H1 (cell line): ENCODE measurements around the gene UFM1. TPM values are rescaled to one million over a fixed set of nuclear protein-coding genes. Genes with fewer than 3 reads are reported as not detected.

Experiments
- CTCF ChIA-PET: fragments of 300-600 bp; sonication (Branson Sonifier 250); formaldehyde crosslinking; loops from one replicate; lab custom pipeline; 2021; ENCODE audit not compliant: partially characterized antibody; lab: Charles Lee
- POLR2A ChIA-PET: fragments of 300-600 bp; sonication (Branson Sonifier 250); formaldehyde crosslinking; loops from one replicate; lab custom pipeline; 2021; ENCODE audit warnings: inconsistent platforms; ENCODE audit not compliant: partially characterized antibody; lab: Charles Lee
- DNase-seq, 2 experiments: peaks; one replicate each; pipeline versions ENCODE4 v3.0.0 to v3.0.0-alpha.2; 2010 to 2022; ENCODE audit warnings: low spot score in 2 of 2, low read depth in 1 of 2, mixed read lengths in 1 of 2
- FAIRE-seq: peaks from 2 replicates; lab custom pipeline; 2011; peaks lifted over from hg19 to GRCh38; lab: Jason Lieb, UNC
- H2AFZ ChIP-seq: 2 replicates; pipeline ENCODE4 v1.8.1; 2012; ENCODE audit warnings: low read length, inconsistent platforms
- H2AK5ac ChIP-seq: 2 replicates; pipeline ENCODE4 v1.6.1; 2013; ENCODE audit warnings: low read depth, low read length
- H2BK120ac ChIP-seq: replicated peaks from 2 replicates; pipeline ENCODE3; 2013; ENCODE audit warnings: low read depth, low read length, inconsistent platforms
- H2BK12ac ChIP-seq: 2 replicates; pipeline ENCODE4 v1.6.1; 2013; ENCODE audit warnings: low read depth, low read length
- H2BK15ac ChIP-seq: 2 replicates; pipeline ENCODE4 v1.6.1; 2013; ENCODE audit warnings: low read length
- H2BK20ac ChIP-seq: 2 replicates; pipeline ENCODE4 v1.6.1; 2013; ENCODE audit warnings: low read length
- H2BK5ac ChIP-seq: 2 replicates; pipeline ENCODE4 v1.6.1; 2013; ENCODE audit warnings: low read depth, low read length
- H3K14ac ChIP-seq: 2 replicates; pipeline ENCODE4 v1.6.1; 2013; ENCODE audit warnings: inconsistent platforms; ENCODE audit not compliant: insufficient read length
- H3K18ac ChIP-seq: 2 replicates; pipeline ENCODE4 v1.6.1; 2013; ENCODE audit warnings: low read length; ENCODE audit errors: extremely low read depth
- H3K23ac ChIP-seq: 2 replicates; pipeline ENCODE4 v1.6.1; 2013; ENCODE audit warnings: inconsistent platforms; ENCODE audit not compliant: insufficient read length
- H3K23me2 ChIP-seq: 2 replicates; pipeline ENCODE4 v1.6.1; 2013; ENCODE audit warnings: low read depth, low read length
- H3K27ac ChIP-seq: 2 replicates; pipeline ENCODE4 v1.6.1; 2011; ENCODE audit warnings: low read depth, low read length, inconsistent platforms
- H3K27me3 ChIP-seq, 4 experiments: replicated peaks in 1 of 4; 1 replicate in 1 of 4; 2 replicates in 3 of 4; pipeline versions ENCODE4 v1.6.1 to v1.8.1; 2011 to 2013; ENCODE audit warnings: low read length in 3 of 4, mild to moderate bottlenecking in 3 of 4, inconsistent platforms in 2 of 4, mixed read lengths in 2 of 4, moderate library complexity in 1 of 4; ENCODE audit not compliant: control insufficient read depth in 3 of 4, insufficient read depth in 3 of 4; ENCODE audit errors: extremely low read depth in 1 of 4
- H3K36me3 ChIP-seq, 4 experiments: 2 replicates each; pipeline versions ENCODE4 v1.6.1 to v1.8.1; 2011 to 2013; ENCODE audit warnings: mild to moderate bottlenecking in 4 of 4, low read length in 3 of 4, moderate library complexity in 2 of 4, control low read depth in 1 of 4, inconsistent platforms in 1 of 4; ENCODE audit not compliant: insufficient read depth in 4 of 4, control insufficient read depth in 2 of 4
- H3K4ac ChIP-seq: replicated peaks from 2 replicates; pipeline ENCODE3; 2013; ENCODE audit warnings: low read length, low read depth, mixed read lengths, inconsistent platforms; ENCODE audit not compliant: insufficient read length
- H3K4me1 ChIP-seq, 4 experiments: replicated peaks in 1 of 4; 1 replicate in 1 of 4; 2 replicates in 3 of 4; pipeline versions ENCODE4 v1.6.1 to v1.8.1; 2011 to 2013; ENCODE audit warnings: low read length in 3 of 4, inconsistent platforms in 2 of 4, mixed read lengths in 1 of 4; ENCODE audit not compliant: insufficient read depth in 4 of 4, control insufficient read depth in 3 of 4
- H3K4me2 ChIP-seq, 2 experiments: 2 replicates each; pipeline versions ENCODE4 v1.6.1 to v1.8.1; 2011 to 2013; ENCODE audit warnings: low read depth in 2 of 2, low read length in 2 of 2, control low read depth in 1 of 2, inconsistent platforms in 1 of 2, mild to moderate bottlenecking in 1 of 2; ENCODE audit not compliant: insufficient read depth in 1 of 2
- H3K4me3 ChIP-seq, 4 experiments: fragments of 200-600, 300-600 bp in 1 of 4; sonication (generic), shearing (Covaris generic), sonication (Bioruptor Twin) in 1 of 4; 2 replicates each; pipeline versions ENCODE4 v1.5.1 to v1.8.1; 2011 to 2016; ENCODE audit warnings: low read length in 4 of 4, low read depth in 3 of 4, control low read depth in 2 of 4, inconsistent platforms in 2 of 4, mild to moderate bottlenecking in 2 of 4, mixed read lengths in 1 of 4, moderate library complexity in 1 of 4; ENCODE audit not compliant: insufficient read depth in 2 of 4; ENCODE audit errors: extremely low read depth in 1 of 4
- H3K56ac ChIP-seq: replicated peaks from 2 replicates; pipeline ENCODE3; 2013; ENCODE audit warnings: low read depth, mild to moderate bottlenecking, mixed read lengths, low read length, inconsistent platforms; ENCODE audit not compliant: insufficient read length
- H3K79me1 ChIP-seq: 2 replicates; pipeline ENCODE4 v1.6.1; 2013; ENCODE audit warnings: low read depth, low read length, control low read depth
- H3K79me2 ChIP-seq, 2 experiments: 2 replicates each; pipeline versions ENCODE4 v1.6.1 to v1.8.1; 2012 to 2013; ENCODE audit warnings: low read length in 2 of 2, mild to moderate bottlenecking in 2 of 2, inconsistent platforms in 1 of 2; ENCODE audit not compliant: insufficient read depth in 2 of 2, control insufficient read depth in 1 of 2
- H3K9ac ChIP-seq, 4 experiments: replicated peaks in 1 of 4; 1 replicate in 1 of 4; 2 replicates in 3 of 4; pipeline versions ENCODE4 v1.6.1 to v1.8.1; 2011 to 2013; ENCODE audit warnings: low read depth in 3 of 4, low read length in 3 of 4, control low read depth in 2 of 4, mild to moderate bottlenecking in 2 of 4, moderate library complexity in 2 of 4, inconsistent platforms in 1 of 4; ENCODE audit errors: extremely low read depth in 1 of 4
- H3K9me3 ChIP-seq, 2 experiments: 2 replicates each; pipeline versions ENCODE4 v1.6.1 to v1.8.1; 2012 to 2013; ENCODE audit warnings: mild to moderate bottlenecking in 2 of 2, moderate library complexity in 2 of 2, control low read depth in 1 of 2, inconsistent platforms in 1 of 2, low read depth in 1 of 2, low read length in 1 of 2, mixed read lengths in 1 of 2; ENCODE audit not compliant: insufficient read depth in 2 of 2
- H4K20me1 ChIP-seq, 2 experiments: replicated peaks in 1 of 2; 2 replicates each; pipeline versions ENCODE3 to v1.8.1; 2011 to 2013; ENCODE audit warnings: inconsistent platforms in 2 of 2, low read length in 2 of 2, mild to moderate bottlenecking in 1 of 2; ENCODE audit not compliant: insufficient read depth in 2 of 2, control insufficient read depth in 1 of 2
- H4K5ac ChIP-seq: 2 replicates; pipeline ENCODE4 v1.6.1; 2013; ENCODE audit warnings: low read length, low read depth, mixed read lengths, inconsistent platforms; ENCODE audit not compliant: insufficient read length
- H4K8ac ChIP-seq: 2 replicates; pipeline ENCODE4 v1.8.0; 2013; ENCODE audit warnings: mild to moderate bottlenecking, moderate library complexity, low read length, inconsistent platforms; ENCODE audit not compliant: insufficient read depth; ENCODE audit errors: extremely low read depth
- H4K91ac ChIP-seq: replicated peaks from 2 replicates; pipeline ENCODE3; 2013; ENCODE audit warnings: low read length, mixed read lengths, inconsistent platforms; ENCODE audit not compliant: insufficient read length
- BACH1 ChIP-seq: IDR thresholded peaks from 2 replicates; pipeline ENCODE4 v1.6.1; 2012; ENCODE audit warnings: low read length, improper control_type of control experiment
- CREB1 ChIP-seq: IDR thresholded peaks from 2 replicates; pipeline ENCODE4 v1.6.1; 2012; ENCODE audit warnings: inconsistent platforms
- EP300 ChIP-seq, 2 experiments: IDR thresholded peaks; 1 replicate in 1 of 2; 2 replicates in 1 of 2; pipeline ENCODE4 v1.6.1; 2011 to 2012; ENCODE audit warnings: low read depth in 2 of 2, low read length in 2 of 2, mild to moderate bottlenecking in 2 of 2, borderline replicate concordance in 1 of 2, inconsistent platforms in 1 of 2, moderate library complexity in 1 of 2
- GTF2F1 ChIP-seq: IDR thresholded peaks from 2 replicates; pipeline ENCODE4 v1.6.1; 2012; ENCODE audit warnings: low read depth, low read length, improper control_type of control experiment, borderline replicate concordance
- KDM1A ChIP-seq: fragments of 200-600, 300-600 bp; sonication (generic); IDR thresholded peaks from 2 replicates; pipeline ENCODE4 v1.7.1; 2016; ENCODE audit warnings: mild to moderate bottlenecking, low read length, borderline replicate concordance
- MAFK ChIP-seq: IDR thresholded peaks from 2 replicates; pipeline ENCODE4 v1.6.1; 2012; ENCODE audit warnings: low read depth, mild to moderate bottlenecking, improper control_type of control experiment, low read length
- POLR2A ChIP-seq, 2 experiments: IDR thresholded peaks; 1 replicate in 1 of 2; 2 replicates in 1 of 2; pipeline ENCODE4 v1.6.1; 2011; ENCODE audit warnings: low read depth in 2 of 2, low read length in 2 of 2, mild to moderate bottlenecking in 2 of 2; ENCODE audit errors: control extremely low read depth in 1 of 2
- POU5F1 ChIP-seq: IDR thresholded peaks from 2 replicates; pipeline ENCODE4 v1.6.1; 2011; ENCODE audit warnings: low read depth, mild to moderate bottlenecking, low read length, moderate library complexity
- SIN3A ChIP-seq, 2 experiments: IDR thresholded peaks in 1 of 2; conservative IDR thresholded peaks in 1 of 2; 2 replicates each; pipeline ENCODE4 v1.6.1; 2011 to 2012; ENCODE audit warnings: low read length in 2 of 2, improper control_type of control experiment in 1 of 2, low read depth in 1 of 2, mild to moderate bottlenecking in 1 of 2
- SUZ12 ChIP-seq: fragments of 200-600 bp; sonication (generic); IDR thresholded peaks from 2 replicates; pipeline ENCODE4 v1.6.1; 2012; ENCODE audit warnings: mild to moderate bottlenecking, inconsistent platforms, low read length, moderate library complexity, mixed read lengths
- TAF1 ChIP-seq: IDR thresholded peaks from 2 replicates; pipeline ENCODE4 v1.6.1; 2011; ENCODE audit warnings: mild to moderate bottlenecking, low read depth, low read length
- TEAD4 ChIP-seq: IDR thresholded peaks from 2 replicates; pipeline ENCODE4 v1.6.1; 2012; ENCODE audit warnings: low read depth, low read length, inconsistent platforms, mixed read lengths
- WGBS, 2 experiments: shearing (Covaris generic) in 1 of 2; methylation state at CpG; one replicate each; pipeline versions ENCODE4 v1.1.6 to v1.1.7; 2013 to 2015; ENCODE audit warnings: low lambda C conversion rate in 2 of 2, mixed read lengths in 2 of 2, inconsistent platforms in 1 of 2, low coverage in 1 of 2, missing lambda C conversion rate in 1 of 2; ENCODE audit not compliant: insufficient replicate concordance in 2 of 2, insufficient coverage in 1 of 2, insufficient read length in 1 of 2; ENCODE audit errors: extremely low coverage in 1 of 2, missing lambda C conversion rate in 1 of 2; 5-methylcytosine and 5-hydroxymethylcytosine counted together
- polyA plus RNA-seq, 7 experiments: library from polyadenylated mRNA; depleted of rRNA in 3 of 7; stranded (reverse) in 5 of 7; unstranded in 2 of 7; fragments of >200 nt in 5 of 7; fragments of 200-250 nt in 2 of 7; gene quantifications; 1 replicate in 5 of 7; 2 replicates in 1 of 7; 4 replicates in 1 of 7; pipeline versions ENCODE4 v1.2.1 to v1.2.3, GENCODE V29; 2011 to 2013; ENCODE audit warnings: missing spikeins in 2 of 7, mixed read lengths in 2 of 7
- total RNA-seq: library from RNA; stranded (reverse); fragmentation: NEBNext Ultra II Directional; extraction: Animal tissue kit (Norgen Biotek cat#: 25700); gene quantifications from 2 replicates; pipeline ENCODE4 v1.2.1, GENCODE V29; 2021
- TF ChIP-seq, protein P1 (sequence below): IDR thresholded peaks from 2 replicates; pipeline ENCODE4 v1.6.1; 2012; ENCODE audit warnings: inconsistent platforms

UFM1 gene
- total and polyA plus RNA-seq, 2 of the 8 experiments (the other 6 are each of a cell fraction or from before 2014, with no cell fraction given) = 16.0 to 34.3 TPM

- POLR2A ChIA-PET = no interaction called here
- TF ChIP-seq BACH1 (no peak), CREB1 (no peak), KDM1A (no peak), MAFK (no peak), EP300 (IDR thresholded peaks at IDR 0.05; ENCODE audit: borderline replicate concordance in 1 of 2, low read depth in 2 of 2, low read length in 2 of 2) (no peak), TAF1 (no peak), GTF2F1 (no peak), POLR2A (IDR thresholded peaks at IDR 0.05; ENCODE audit: control extremely low read depth in 1 of 2, low read depth in 2 of 2, low read length in 2 of 2) (no peak), SIN3A (conservative IDR thresholded peaks at IDR 0.05 in 1 of 2, IDR thresholded peaks at IDR 0.05 in 1 of 2; ENCODE audit: low read depth in 1 of 2, low read length in 2 of 2) (no peak), TEAD4 (no peak), SUZ12 (no peak), POU5F1 (no peak)
- TF ChIP-seq, protein P1, sequence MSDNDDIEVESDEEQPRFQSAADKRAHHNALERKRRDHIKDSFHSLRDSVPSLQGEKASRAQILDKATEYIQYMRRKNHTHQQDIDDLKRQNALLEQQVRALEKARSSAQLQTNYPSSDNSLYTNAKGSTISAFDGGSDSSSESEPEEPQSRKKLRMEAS = no peak
- H2BK20ac ChIP-seq = peak overlapping the region; percentile 2; the same call in 1 of the 2 replicates
- H3K9me3 ChIP-seq = no peaks in the 10 kb centered on the region
- no peak overlapping the region for H2BK15ac ChIP-seq
- H3K14ac ChIP-seq = no peak overlapping the region
- H3K36me3 ChIP-seq = no peaks in the 10 kb centered on the region
- H4K20me1 ChIP-seq = no peaks in the 10 kb centered on the region
- FAIRE-seq (no peak), DNase-seq (no peak)
- no peak overlapping the region for H3K56ac ChIP-seq
- no peak overlapping the region for H4K8ac ChIP-seq
- no peaks in the 10 kb centered on the region for H3K27me3 ChIP-seq
- no peak overlapping the region for H4K5ac ChIP-seq
- peak overlapping the region; percentile 61 for H2AFZ ChIP-seq
- no peak overlapping the region for H4K91ac ChIP-seq
- no peak overlapping the region for H3K23ac ChIP-seq
- no peak overlapping the region for H2BK120ac ChIP-seq
- 88% methylated on average over 1 of the region's 1 CpG; no CpG with 5 or more reads in 1 of the 2 experiments for WGBS, 2 experiments
- no peak overlapping the region for H2BK12ac ChIP-seq
- CTCF ChIA-PET = interaction anchor here (0.9 to 1.4 kb wide), 3 partner anchors 9 to 33 kb away, joined by 3 to 4 read pairs (median 3); no protein-coding TSS in a partner anchor
- no peak overlapping the region for H3K4me2 ChIP-seq
- no peaks in the 10 kb centered on the region for H3K79me2 ChIP-seq
- peak overlapping the region; percentile 27; the same call in 1 of the 2 replicates for H2BK5ac ChIP-seq
- no peaks in the 10 kb centered on the region; a peak in 2 of 7 replicates for H3K4me1 ChIP-seq
- H3K23me2 ChIP-seq = no peaks in the 10 kb centered on the region; the same call in 1 of the 2 replicates
- no peak overlapping the region for H3K27ac ChIP-seq
- H3K18ac ChIP-seq = no peak overlapping the region
- no peak overlapping the region for H3K4ac ChIP-seq
- H3K4me3 ChIP-seq = no peak overlapping the region
- H2AK5ac ChIP-seq = no peak overlapping the region
- H3K79me1 ChIP-seq = no peaks in the 10 kb centered on the region
- no peak overlapping the region; a peak in 1 of 7 replicates for H3K9ac ChIP-seq
Observed at GRCh38 chr13:38340624-38341023, 9.0 kb upstream of the UFM1 start.
